ENCODE measurements around the gene SULT6B1.
"Not testable (repeated sequence)": the region's sequence is repeated elsewhere in the genome, so short reads cannot be mapped to it uniquely, and the experiment has no call there.

SULT6B1 gene

DNA sequence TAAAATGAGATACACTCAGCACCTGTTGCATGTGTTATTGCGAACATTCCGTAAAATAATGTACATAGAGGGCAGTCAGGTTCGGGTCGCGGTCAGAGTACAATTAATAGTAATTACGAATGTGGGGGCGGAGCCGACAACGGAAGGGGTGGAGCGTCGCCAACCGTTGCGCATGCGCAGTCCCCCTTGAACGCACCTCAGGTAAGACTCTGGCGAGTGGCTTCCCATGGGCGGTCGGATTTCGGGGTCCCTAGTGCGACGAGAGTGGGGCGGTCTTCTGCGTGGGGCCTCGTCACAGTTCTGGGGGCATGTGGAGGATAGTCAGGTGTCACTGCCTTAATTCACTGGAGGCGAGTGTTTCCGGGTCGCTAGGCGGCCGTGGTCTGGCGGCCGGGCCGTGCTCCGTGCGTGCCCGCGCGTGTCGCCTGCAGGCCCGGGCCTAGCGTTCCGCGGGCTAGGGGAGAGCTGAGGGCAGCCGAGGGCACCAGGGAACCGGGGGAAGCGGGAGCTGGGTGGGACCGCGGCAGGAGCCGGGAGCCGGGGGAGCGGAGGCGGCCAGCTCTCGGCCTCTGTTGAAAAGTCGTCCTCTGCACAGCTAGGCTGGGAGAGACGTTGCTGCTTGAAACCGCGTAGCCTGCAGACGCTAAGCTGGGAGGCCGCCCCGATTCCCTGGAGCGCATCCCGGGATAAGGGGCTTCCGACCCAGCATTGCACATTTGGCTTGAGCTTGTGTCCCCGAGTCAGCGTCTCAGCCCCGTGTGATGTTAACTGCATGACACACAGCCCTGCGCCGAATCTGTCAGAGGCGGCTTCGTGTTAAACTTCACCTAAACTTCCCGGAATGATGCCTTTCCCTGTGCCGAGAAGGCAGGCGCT lies 8.1 kb upstream of the SULT6B1 start, which contains the start of gene CEBPZOS:
Gene CEBPZOS, plus strand, starts transcription at position 177 of the 876 bp plus-strand sequence. CDS start 3,209 bp downstream, outside the sequence.
- in situ Hi-C loops (cut with HindIII; ENCODE audit: low sequenced_read_pairs) = no loop called here

GRCh38 chr2:37195862-37196319 lies 7.4 kb upstream of the SULT6B1 start:
- in situ Hi-C loops (cut with HindIII; ENCODE audit: low sequenced_read_pairs) = not testable (repeated sequence)

- in situ Hi-C loops (cut with HindIII; ENCODE audit: low sequenced_read_pairs) = no loop called here
Measured at GRCh38 chr2:37192551-37192950, 4.1 kb upstream of the SULT6B1 start.

DNA sequence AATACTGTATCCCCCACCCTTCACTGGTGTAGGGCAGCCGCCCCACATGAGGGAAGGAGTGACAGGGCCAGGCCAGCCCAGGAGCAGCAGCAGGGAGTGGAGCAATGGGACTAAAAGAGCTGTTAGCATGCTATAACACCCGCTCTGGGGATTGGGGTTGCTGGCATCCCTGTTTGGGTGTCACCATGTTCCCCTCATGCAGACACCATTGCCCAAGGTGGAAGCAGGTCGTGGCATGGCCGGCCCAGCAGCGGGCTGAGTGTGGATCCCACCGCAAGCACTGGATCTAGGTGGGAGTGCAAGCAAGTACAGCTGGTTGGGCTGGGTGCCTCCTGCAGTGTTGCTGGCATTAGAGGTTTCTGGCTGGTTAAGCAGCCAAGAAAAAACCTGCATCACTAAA lies 3.3 kb upstream of the SULT6B1 start:
- in situ Hi-C loops (cut with HindIII; ENCODE audit: low sequenced_read_pairs) = no loop called here

DNA sequence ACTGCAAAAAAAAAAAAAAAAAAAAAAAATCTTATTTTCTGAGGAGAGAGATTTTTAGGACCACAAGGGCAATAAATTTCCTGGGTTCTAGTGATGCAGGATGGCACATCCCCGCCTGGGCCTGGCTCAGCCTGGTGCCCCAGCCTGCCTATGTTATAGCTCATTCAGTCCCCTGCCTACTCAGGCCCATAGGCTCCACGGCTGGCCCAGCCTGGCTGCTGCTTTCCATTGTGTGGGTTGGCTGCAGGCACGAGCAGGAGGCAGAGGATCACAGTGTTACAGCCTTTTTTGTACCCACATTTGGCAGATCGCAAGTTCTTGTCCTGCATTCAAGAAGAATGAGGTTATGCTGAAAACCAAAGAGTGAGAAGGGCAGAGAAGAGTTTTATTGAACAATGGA lies 2.8 kb upstream of the SULT6B1 start:
- in situ Hi-C loops (cut with HindIII; ENCODE audit: low sequenced_read_pairs) = no loop called here

DNA sequence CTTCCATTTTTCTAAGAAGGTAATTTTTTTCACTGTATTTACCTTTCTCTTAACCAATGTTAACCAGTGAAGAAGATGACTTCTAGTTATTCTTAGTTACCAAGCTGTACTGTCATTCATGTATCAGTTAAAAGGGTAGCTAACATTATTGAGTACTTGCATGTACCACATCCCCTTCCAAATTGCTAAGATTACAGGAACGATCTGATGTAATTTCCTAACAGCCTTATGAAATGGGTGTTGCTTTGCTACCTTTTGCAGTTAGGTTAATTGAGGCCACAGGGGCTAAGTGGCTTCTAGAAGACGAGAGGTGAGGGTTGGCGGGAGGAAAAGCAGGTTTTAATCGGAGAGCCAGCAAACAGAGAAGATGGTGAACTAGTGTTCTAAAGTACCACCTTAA lies 1.8 kb upstream of the SULT6B1 start:
- in situ Hi-C loops (cut with HindIII; ENCODE audit: low sequenced_read_pairs) = no loop called here

- in situ Hi-C loops (cut with HindIII; ENCODE audit: low sequenced_read_pairs) = no loop called here
Measured at GRCh38 chr2:37189452-37190153, 1.1 kb upstream of the SULT6B1 start.

GRCh38 chr2:37181726-37182684 lies 6.5 kb downstream of the SULT6B1 start:
- in situ Hi-C loops (cut with HindIII; ENCODE audit: low sequenced_read_pairs) = no loop called here

GRCh38 chr2:37180640-37181039 lies 7.8 kb downstream of the SULT6B1 start:
- in situ Hi-C loops (cut with HindIII; ENCODE audit: low sequenced_read_pairs) = no loop called here

DNA sequence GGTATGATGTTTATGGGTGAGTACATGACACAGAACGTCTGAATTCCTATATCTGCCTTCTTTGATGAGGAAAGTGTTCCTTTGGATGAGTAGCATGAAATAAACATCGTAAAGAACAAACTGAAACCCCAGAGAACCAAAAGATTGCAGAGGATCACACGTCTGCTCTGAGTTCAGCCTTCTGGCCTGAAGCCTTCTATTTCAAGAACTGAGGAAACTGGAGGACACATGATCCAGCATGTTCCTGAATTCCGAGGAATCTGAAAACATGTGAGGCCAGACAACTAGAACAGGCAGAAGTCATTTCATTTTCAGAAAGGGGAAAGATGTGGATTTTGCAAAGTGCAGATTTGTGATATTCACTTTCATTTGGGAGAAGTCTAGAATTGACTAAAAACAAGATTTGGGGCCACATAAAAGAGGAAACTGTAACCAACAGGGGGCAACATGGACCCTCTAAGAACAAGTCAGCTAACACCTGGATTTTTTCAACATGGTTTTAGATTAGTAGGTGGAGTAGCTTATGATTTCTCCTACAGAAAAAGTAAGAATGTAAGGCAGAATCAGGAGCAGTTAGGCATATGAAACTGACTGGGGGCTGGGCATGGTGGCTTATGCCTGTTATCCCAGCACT lies 8.3 kb downstream of the SULT6B1 start:
- in situ Hi-C loops (cut with HindIII; ENCODE audit: low sequenced_read_pairs) = no loop called here

GRCh38 chr2:37173741-37174140 lies 14.7 kb downstream of the SULT6B1 start:
- in situ Hi-C loops (cut with HindIII; ENCODE audit: low sequenced_read_pairs) = no loop called here

DNA sequence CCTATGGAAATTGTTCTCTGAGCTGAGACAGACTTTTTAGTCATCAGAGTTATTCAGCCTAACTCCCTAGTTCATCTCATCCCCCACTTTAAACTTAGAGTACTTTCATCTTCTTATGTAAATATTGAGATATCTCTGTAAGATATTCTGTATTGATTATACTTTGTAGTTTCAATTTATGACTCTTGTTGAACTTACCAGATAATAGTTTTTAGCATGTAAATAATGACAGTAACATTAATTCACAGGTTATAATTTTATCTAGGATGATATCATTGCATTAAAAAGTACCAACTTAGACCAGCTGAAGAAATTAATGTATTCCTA lies 16.9 kb downstream of the SULT6B1 start:
- in situ Hi-C loops (cut with HindIII; ENCODE audit: low sequenced_read_pairs) = no loop called here

DNA sequence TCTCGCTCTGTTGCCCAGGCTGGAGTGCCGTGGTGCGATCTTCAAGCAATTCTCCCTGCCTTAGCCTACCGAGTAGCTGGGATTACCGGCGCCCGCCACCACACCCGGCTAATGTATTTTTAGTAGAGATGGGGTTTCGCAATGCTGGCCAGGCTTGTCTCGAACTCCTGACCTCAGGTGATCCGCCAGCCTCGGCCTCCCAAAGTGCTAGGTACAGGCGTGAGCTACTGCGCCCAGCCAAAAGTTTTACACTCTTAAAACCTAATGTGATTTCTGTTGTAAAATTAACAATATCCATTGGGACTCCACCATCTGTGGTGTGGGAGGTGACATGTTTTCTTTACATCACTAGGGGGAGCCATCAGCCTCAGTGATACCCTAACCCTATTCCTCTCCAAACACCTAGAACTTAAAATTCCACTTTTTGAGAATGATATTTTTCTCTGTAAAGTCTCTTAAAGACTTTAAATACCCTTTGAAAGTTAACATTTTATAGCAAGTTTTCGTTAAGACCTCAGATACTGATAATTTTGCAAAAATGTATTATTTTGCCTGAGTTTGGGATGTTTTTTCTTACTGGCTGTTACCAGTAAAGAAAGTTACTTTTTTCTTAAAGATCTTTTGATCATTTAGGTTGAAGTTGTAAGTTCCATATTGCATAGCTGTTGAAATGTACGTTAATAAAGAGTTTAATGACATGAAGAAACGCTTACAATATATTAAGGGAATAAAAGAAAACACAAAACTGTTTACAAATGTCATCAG lies 20.1 kb downstream of the SULT6B1 start:
- in situ Hi-C loops (cut with HindIII; ENCODE audit: low sequenced_read_pairs) = no loop called here

DNA sequence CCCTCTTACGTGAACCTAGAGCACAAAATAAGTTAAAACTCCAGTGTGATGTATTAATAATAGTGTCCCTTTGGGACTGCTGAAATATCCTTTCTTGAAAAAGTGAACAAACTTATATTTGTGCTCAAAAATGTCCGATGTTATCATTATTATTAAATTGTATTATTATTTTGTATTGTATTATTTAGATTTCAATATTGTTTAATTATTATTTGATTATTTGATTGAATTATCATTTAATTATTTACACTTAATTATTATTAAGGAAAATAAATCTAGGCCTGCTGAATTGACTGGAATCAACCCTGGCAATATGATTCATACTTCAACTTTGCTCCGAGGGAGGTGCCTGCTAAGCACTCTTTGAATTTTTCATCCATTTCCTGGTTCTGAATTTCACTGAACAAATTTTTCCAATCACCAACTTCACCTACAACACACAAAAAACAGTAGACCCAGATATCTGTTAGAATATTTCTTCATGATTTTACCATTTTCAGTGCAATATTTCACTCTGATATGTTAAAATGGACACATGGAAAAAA lies 20.8 kb downstream of the SULT6B1 start:
- in situ Hi-C loops (cut with HindIII; ENCODE audit: low sequenced_read_pairs) = no loop called here

- in situ Hi-C loops (cut with HindIII; ENCODE audit: low sequenced_read_pairs) = no loop called here
Measured at GRCh38 chr2:37164757-37165156, 23.7 kb downstream of the SULT6B1 start.

DNA sequence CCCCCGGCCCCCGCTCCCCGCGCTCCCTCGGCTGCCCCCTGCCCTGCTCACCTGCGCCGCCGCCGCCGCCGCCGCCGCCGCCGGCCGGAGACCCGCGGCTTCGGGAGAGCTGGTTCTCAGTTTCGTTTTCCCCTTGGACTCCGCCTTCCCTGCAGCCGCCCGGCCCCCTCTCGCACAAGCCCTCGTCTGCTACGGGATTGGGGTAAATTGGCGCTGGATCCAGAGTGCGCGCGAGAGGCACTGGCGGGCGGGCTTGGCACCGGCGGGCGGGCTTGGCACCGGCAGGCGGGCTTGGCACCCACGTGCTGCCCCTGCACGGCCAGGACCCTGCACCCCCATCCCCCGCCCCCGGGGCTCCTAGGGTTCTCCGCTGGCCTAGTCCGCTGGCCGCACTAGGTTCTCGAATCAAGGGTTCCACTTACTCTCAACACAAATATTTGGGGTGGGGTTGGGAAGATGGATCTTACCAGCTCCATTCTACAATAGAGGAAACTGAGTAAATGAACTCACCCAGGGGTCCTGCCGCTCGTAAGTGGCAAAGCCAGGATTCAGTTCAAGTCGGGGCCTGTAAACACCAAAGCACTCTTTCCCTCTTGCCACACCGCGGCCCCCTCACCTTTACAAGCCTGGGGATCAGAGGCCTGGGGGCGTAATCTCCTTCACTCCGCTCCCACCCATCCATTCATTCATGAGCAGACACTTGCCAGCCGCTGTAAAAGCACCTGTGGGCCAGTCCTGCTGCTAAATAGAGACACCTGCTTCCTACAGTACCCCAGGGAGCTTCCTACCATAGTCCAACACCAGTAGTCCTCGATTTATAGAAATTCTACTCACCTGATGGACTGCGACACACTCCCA lies 31.4 kb downstream of the SULT6B1 start, which contains the start of gene EIF2AK2:
Gene EIF2AK2, minus strand, starts transcription at position 124 of the 858 bp plus-strand sequence. CDS start 9,174 bp downstream, outside the sequence.
- in situ Hi-C loops (cut with HindIII; ENCODE audit: low sequenced_read_pairs) = no loop called here

- in situ Hi-C loops (cut with HindIII; ENCODE audit: low sequenced_read_pairs) = no loop called here
Measured at GRCh38 chr2:37156071-37156856, 32.2 kb downstream of the SULT6B1 start.

- in situ Hi-C loops (cut with HindIII; ENCODE audit: low sequenced_read_pairs) = no loop called here
Measured at GRCh38 chr2:37154785-37155184, 33.7 kb downstream of the SULT6B1 start.
